Pancreas (tissue), 10 donors: ENCODE measurements around the gene SEMG1. TPM values are rescaled to one million over a fixed set of nuclear protein-coding genes. Genes with fewer than 3 reads are reported as not detected.

Source experiments
- ATAC-seq, 4 donors: fragments of 200-7000 bp; cut with Tn5 transposase; one replicate each; pipeline versions ENCODE4 v1.8.0 to v1.9.1; 2020; ENCODE audit warnings: mild to moderate bottlenecking in 4 of 4, moderate library complexity in 4 of 4
- DNase-seq, 6 donors: peaks; one replicate each; pipeline ENCODE4 v3.0.0-alpha.2; 2020
- FAIRE-seq: peaks from 2 replicates; lab custom pipeline; 2012; peaks lifted over from hg19 to GRCh38; lab: Jason Lieb, UNC
- H3K27ac ChIP-seq, 4 donors: fragments of 200-600 bp; sonication (generic); 1 replicate in 3 of 4; 2 replicates in 1 of 4; pipeline versions ENCODE4 v1.5.0 to v1.8.0; 2020
- H3K27me3 ChIP-seq, 4 donors: fragments of 200-600 bp; one replicate each; pipeline ENCODE4 v1.8.0; 2021
- H3K36me3 ChIP-seq, 3 donors: fragments of 200-600 bp; sonication (generic) in 1 of 3; one replicate each; pipeline versions ENCODE4 v1.5.0 to v1.8.0; 2020 to 2021
- H3K4me1 ChIP-seq, 3 donors: fragments of 200-600 bp; one replicate each; pipeline ENCODE4 v1.8.0; 2021
- H3K4me3 ChIP-seq, 4 donors: fragments of 200-600 bp; sonication (generic) in 2 of 4; one replicate each; pipeline versions ENCODE4 v1.5.0 to v1.8.0; 2020 to 2021
- H3K9me3 ChIP-seq, 4 donors: fragments of 200-600 bp; one replicate each; pipeline ENCODE4 v1.8.0; 2021
- CTCF ChIP-seq, 4 donors: fragments of 200-600 bp; sonication (generic) in 3 of 4; IDR thresholded peaks; one replicate each; pipeline versions ENCODE4 v1.5.0 to v1.8.0; 2021; ENCODE audit warnings: antibody characterized with exemption in 4 of 4
- WGBS, 2 donors: extraction: QIAGEN DNeasy Blood & Tissue Kit; methylation state at CpG; one replicate each; pipeline ENCODE4 v1.1.7; 2013; 5-methylcytosine and 5-hydroxymethylcytosine counted together
- intact Hi-C, 3 donors: fragments of 100-400 bp; cut with DNase I; formaldehyde crosslinking; loops; one replicate each; pipeline versions ENCODE4 v1.11.1 to v1.14.2; 2022
- polyA plus RNA-seq, 2 donors: library from polyadenylated mRNA; stranded (reverse); fragments of 200-250 nt; gene quantifications; one replicate each; pipeline ENCODE4 v1.2.3, GENCODE V29; 2013
- total RNA-seq, 6 donors: library from RNA; stranded (reverse); fragmentation: NEBNext Ultra II Directional in 4 of 6; extraction: Animal tissue kit (Norgen Biotek cat#: 25700) in 4 of 6; gene quantifications; one replicate each; pipeline versions ENCODE4 v1.2.1 to v1.2.4, GENCODE V29; 2021 to 2023
- donor health status: healthy with polysubstance abuse.
- donor health status: DM: no; HTN: no; CAD: no; lungs with moderate emphysema.
- donor health status: DM: no; HTN: no; CAD: no.
- donor health status: control.
- donor health status: control.
- donor health status: Bipolar disorder and iron deficiency.
- donor health status: DM: yes; HTN: yes; CAD: no.
- donor health status: DM: no; HTN: no; CAD: no.
- donor health status: DM: no; HTN: no; CAD: no.
- donor health status: DM: yes; HTN: yes; CAD: no.

SEMG1 gene
- total and polyA plus RNA-seq, 8 donors, result not detected

- DNase-seq (no peak), ATAC-seq (no peak), FAIRE-seq (no peak)
- Histone ChIP-seq H3K4me1 (peaks cover 0 to 6% (median 0%) of the 10 kb centered on the region in 3 donors), H3K36me3 (no peaks in the 10 kb centered on the region), H3K4me3 (no peak overlapping the region), H3K9me3 (no peaks in the 10 kb centered on the region), H3K27me3 (peaks cover 0 to 4% (median 0%) of the 10 kb centered on the region in 4 donors), H3K27ac (no peak overlapping the region)
- intact Hi-C loops, result no loop called here
- no peak for TF ChIP-seq CTCF (IDR thresholded peaks at IDR 0.05)
- WGBS, 2 donors, result 61 to 77% methylated on average over 9 of the region's 9 CpGs
Observed at GRCh38 chr20:45230631-45231030, 23.8 kb downstream of the SEMG1 start.

- Histone ChIP-seq H3K27ac (no peak overlapping the region), H3K36me3 (no peaks in the 10 kb centered on the region), H3K9me3 (no peaks in the 10 kb centered on the region), H3K27me3 (peaks cover 0 to 4% (median 0%) of the 10 kb centered on the region in 4 donors), H3K4me3 (no peak overlapping the region), H3K4me1 (no peaks in the 10 kb centered on the region)
- TF ChIP-seq CTCF (IDR thresholded peaks at IDR 0.05), result peak in 1 of 4 donors; percentile 11
- ATAC-seq (peak in 1 of 4 donors; percentile 25), FAIRE-seq (no peak), DNase-seq (no peak)
- intact Hi-C loops, result no loop called here
- 57 to 61% methylated on average over 4 of the region's 4 CpGs for WGBS, 2 donors
Observed at GRCh38 chr20:45235995-45236394, 29.2 kb downstream of the SEMG1 start.

- Histone ChIP-seq H3K4me3 (no peak overlapping the region), H3K4me1 (no peaks in the 10 kb centered on the region), H3K9me3 (no peaks in the 10 kb centered on the region), H3K27ac (no peak overlapping the region), H3K27me3 (peaks cover 0 to 4% (median 0%) of the 10 kb centered on the region in 4 donors), H3K36me3 (no peaks in the 10 kb centered on the region)
- TF ChIP-seq CTCF (IDR thresholded peaks at IDR 0.05), result no peak
- DNase-seq (no peak), ATAC-seq (no peak), FAIRE-seq (no peak)
- WGBS, 2 donors, result 78 to 82% methylated on average over 2 of the region's 2 CpGs
- intact Hi-C loops, result no loop called here
Observed at GRCh38 chr20:45238139-45238538, 31.3 kb downstream of the SEMG1 start.

- Histone ChIP-seq H3K4me1 (no peaks in the 10 kb centered on the region), H3K9me3 (no peaks in the 10 kb centered on the region), H3K4me3 (no peak overlapping the region), H3K27me3 (no peaks in the 10 kb centered on the region), H3K36me3 (no peaks in the 10 kb centered on the region), H3K27ac (no peak overlapping the region)
- WGBS, 2 donors, result 47 to 49% methylated on average over 6 of the region's 6 CpGs
- intact Hi-C loops, result no loop called here
- TF ChIP-seq CTCF (IDR thresholded peaks at IDR 0.05), result no peak
- no peak for DNase-seq
- ATAC-seq, result no peak
- FAIRE-seq, result no peak
Observed at GRCh38 chr20:45246109-45246508, 39.3 kb downstream of the SEMG1 start.

GRCh38 chr20:45247865-45248264 is 41.0 kb downstream of the SEMG1 start:
- Histone ChIP-seq H3K4me3 (no peak overlapping the region), H3K4me1 (no peaks in the 10 kb centered on the region), H3K27me3 (no peaks in the 10 kb centered on the region), H3K27ac (no peak overlapping the region), H3K36me3 (no peaks in the 10 kb centered on the region), H3K9me3 (no peaks in the 10 kb centered on the region)
- intact Hi-C loops, result no loop called here
- TF ChIP-seq CTCF (IDR thresholded peaks at IDR 0.05), result no peak
- FAIRE-seq (no peak), ATAC-seq (no peak), DNase-seq (no peak)
- 83 to 84% methylated on average over 1 of the region's 1 CpG for WGBS, 2 donors
